HG02763 (cell line): Measurements from ENCODE around the gene SPATA22.
"Not testable (repeated sequence)": the region's sequence is repeated elsewhere in the genome, so short reads cannot be mapped to it uniquely, and the experiment has no call there.

Experiments
- ATAC-seq: cut with Tn5 transposase; IDR thresholded peaks from one replicate; pipeline ENCODE4 v1.9.1; 2021; ENCODE audit warnings: mild to moderate bottlenecking, moderate library complexity; ENCODE audit not compliant: unreplicated experiment

Gene SPATA22

GRCh38 chr17:3471599-3471998 lies at the start of gene SPATA22:
Gene SPATA22 (minus strand): TSS chr17:3471819. CDS start chr17:3469325, 2,494 bp downstream.
- no peak for ATAC-seq

GRCh38 chr17:3519472-3519871 lies 47.9 kb upstream of the SPATA22 start:
- ATAC-seq: not testable (repeated sequence)

GRCh38 chr17:3514873-3515272 lies 43.3 kb upstream of the SPATA22 start:
- ATAC-seq: no peak

GRCh38 chr17:3514167-3514566 lies 42.5 kb upstream of the SPATA22 start:
- not testable (repeated sequence) for ATAC-seq

- no peak for ATAC-seq
These were observed 41.9 kb upstream of the SPATA22 start for GRCh38 chr17:3513305-3514035.

GRCh38 chr17:3512505-3513171 lies 41.0 kb upstream of the SPATA22 start:
- ATAC-seq: no peak

GRCh38 chr17:3511852-3512504 lies 40.4 kb upstream of the SPATA22 start:
- no peak for ATAC-seq

GRCh38 chr17:3510090-3510489 lies 38.5 kb upstream of the SPATA22 start:
- no peak for ATAC-seq

GRCh38 chr17:3507869-3508268 lies 36.2 kb upstream of the SPATA22 start:
- ATAC-seq: no peak

GRCh38 chr17:3507071-3507470 lies 35.5 kb upstream of the SPATA22 start:
- ATAC-seq: no peak

- ATAC-seq: no peak
These were observed 34.4 kb upstream of the SPATA22 start for GRCh38 chr17:3506054-3506453.

- ATAC-seq: no peak
These were observed 33.4 kb upstream of the SPATA22 start for GRCh38 chr17:3505008-3505407.

GRCh38 chr17:3503285-3503684 lies 31.7 kb upstream of the SPATA22 start:
- ATAC-seq: no peak

- no peak for ATAC-seq
These were observed 30.8 kb upstream of the SPATA22 start for GRCh38 chr17:3502466-3502865.

- no peak for ATAC-seq
These were observed 29.7 kb upstream of the SPATA22 start for GRCh38 chr17:3501344-3501743.

GRCh38 chr17:3497101-3497500 lies 25.5 kb upstream of the SPATA22 start:
- ATAC-seq: no peak

GRCh38 chr17:3485481-3486068 lies 14.0 kb upstream of the SPATA22 start:
- ATAC-seq: no peak

- no peak for ATAC-seq
These were observed 11.2 kb upstream of the SPATA22 start for GRCh38 chr17:3482852-3483251.

GRCh38 chr17:3479988-3480387 lies 8.4 kb upstream of the SPATA22 start:
- no peak for ATAC-seq

- ATAC-seq: no peak
These were observed 4.4 kb upstream of the SPATA22 start, which contains the start of gene ASPA for GRCh38 chr17:3475812-3476610. Gene ASPA (plus strand): TSS chr17:3475997. CDS start chr17:3476160, 163 bp downstream.

- ATAC-seq: no peak
These were observed 3.6 kb upstream of the SPATA22 start for GRCh38 chr17:3475251-3475685.
